ENCODE results near the gene CLRN1. TPM values are rescaled to one million over a fixed set of nuclear protein-coding genes. Genes with fewer than 3 reads are reported as not detected.

CLRN1 gene
- total RNA-seq, 1 donor from 2014 or later = not detected

GRCh38 chr3:150925751-150926201 lies 46.8 kb downstream of the CLRN1 start:
- DNase-seq (ENCODE audit: low spot score in 2 of 2) (no peak), FAIRE-seq (no peak)

GRCh38 chr3:150922611-150923010 lies 49.9 kb downstream of the CLRN1 start:
- DNase-seq (ENCODE audit: low spot score in 2 of 2) = no peak
- FAIRE-seq = peak; percentile 19

- FAIRE-seq (no peak), DNase-seq (ENCODE audit: low spot score in 2 of 2) (no peak)
Measured at GRCh38 chr3:150921209-150921608, 51.3 kb downstream of the CLRN1 start.

- DNase-seq (ENCODE audit: low spot score in 2 of 2) = no peak
- FAIRE-seq = no peak
Measured at GRCh38 chr3:150920236-150920635, 52.3 kb downstream of the CLRN1 start.

- DNase-seq (ENCODE audit: low spot score in 2 of 2) = no peak
Measured at GRCh38 chr3:150917951-150918350, 54.6 kb downstream of the CLRN1 start.

GRCh38 chr3:150913133-150913922 lies 59.2 kb downstream of the CLRN1 start:
- DNase-seq (ENCODE audit: low spot score in 2 of 2) (no peak), FAIRE-seq (no peak)

More at GRCh38 chr3:150917951-150918350, 54.6 kb downstream of the CLRN1 start:
- FAIRE-seq = no peak

- FAIRE-seq = no peak
- no peak for DNase-seq (ENCODE audit: low spot score in 2 of 2)
Measured at GRCh38 chr3:150912501-150912900, 60.0 kb downstream of the CLRN1 start.

GRCh38 chr3:150911771-150912170 lies 60.8 kb downstream of the CLRN1 start:
- FAIRE-seq (no peak), DNase-seq (ENCODE audit: low spot score in 2 of 2) (no peak)

GRCh38 chr3:150906461-150906860 lies 66.1 kb downstream of the CLRN1 start:
- DNase-seq (ENCODE audit: low spot score in 2 of 2) = no peak
- FAIRE-seq = no peak

- no peak for FAIRE-seq
- DNase-seq (ENCODE audit: low spot score in 2 of 2) = no peak
Measured at GRCh38 chr3:150905746-150906145, 66.8 kb downstream of the CLRN1 start.

GRCh38 chr3:150905339-150905738 lies 67.2 kb downstream of the CLRN1 start, which contains the start of gene MINDY4B:
TSS of gene MINDY4B (minus strand) at chr3:150905439. CDS start at chr3:150905439, 0 bp downstream.
- FAIRE-seq (no peak), DNase-seq (ENCODE audit: low spot score in 2 of 2) (no peak)

- DNase-seq (ENCODE audit: low spot score in 2 of 2) (no peak), FAIRE-seq (no peak)
Measured at GRCh38 chr3:150902988-150903387, 69.5 kb downstream of the CLRN1 start.

- DNase-seq (ENCODE audit: low spot score in 2 of 2) (no peak), FAIRE-seq (no peak)
Measured at GRCh38 chr3:150901793-150902192, 70.7 kb downstream of the CLRN1 start.

GRCh38 chr3:150899141-150899540 lies 73.4 kb downstream of the CLRN1 start:
- no peak for FAIRE-seq
- DNase-seq (ENCODE audit: low spot score in 2 of 2) = no peak

GRCh38 chr3:150898046-150898754 lies 74.3 kb downstream of the CLRN1 start:
- DNase-seq (ENCODE audit: low spot score in 2 of 2) (no peak), FAIRE-seq (no peak)

GRCh38 chr3:150897592-150897991 lies 74.9 kb downstream of the CLRN1 start:
- FAIRE-seq (no peak), DNase-seq (ENCODE audit: low spot score in 2 of 2) (no peak)

GRCh38 chr3:150890831-150891230 lies 81.7 kb downstream of the CLRN1 start:
- DNase-seq (ENCODE audit: low spot score in 2 of 2) = no peak
- FAIRE-seq = no peak

- FAIRE-seq = no peak
- DNase-seq (ENCODE audit: low spot score in 2 of 2) = no peak
Measured at GRCh38 chr3:150890295-150890694, 82.2 kb downstream of the CLRN1 start.

GRCh38 chr3:150889106-150889505 lies 83.4 kb downstream of the CLRN1 start:
- no peak for DNase-seq (ENCODE audit: low spot score in 2 of 2)
- FAIRE-seq = no peak

GRCh38 chr3:150887031-150887430 lies 85.5 kb downstream of the CLRN1 start:
- DNase-seq (ENCODE audit: low spot score in 2 of 2) = no peak
- FAIRE-seq = no peak

- no peak for FAIRE-seq
- DNase-seq (ENCODE audit: low spot score in 2 of 2) = no peak
Measured at GRCh38 chr3:150885535-150885934, 87.0 kb downstream of the CLRN1 start.

Data from frontal cortex (tissue), 4 donors.